Measurements from ENCODE around the gene PCGF1. TPM values are rescaled to one million over a fixed set of nuclear protein-coding genes. Genes with fewer than 3 reads are reported as not detected.

PCGF1 gene
- total RNA-seq: 10 to 100 TPM; 16.9 to 23.6 TPM

DNA sequence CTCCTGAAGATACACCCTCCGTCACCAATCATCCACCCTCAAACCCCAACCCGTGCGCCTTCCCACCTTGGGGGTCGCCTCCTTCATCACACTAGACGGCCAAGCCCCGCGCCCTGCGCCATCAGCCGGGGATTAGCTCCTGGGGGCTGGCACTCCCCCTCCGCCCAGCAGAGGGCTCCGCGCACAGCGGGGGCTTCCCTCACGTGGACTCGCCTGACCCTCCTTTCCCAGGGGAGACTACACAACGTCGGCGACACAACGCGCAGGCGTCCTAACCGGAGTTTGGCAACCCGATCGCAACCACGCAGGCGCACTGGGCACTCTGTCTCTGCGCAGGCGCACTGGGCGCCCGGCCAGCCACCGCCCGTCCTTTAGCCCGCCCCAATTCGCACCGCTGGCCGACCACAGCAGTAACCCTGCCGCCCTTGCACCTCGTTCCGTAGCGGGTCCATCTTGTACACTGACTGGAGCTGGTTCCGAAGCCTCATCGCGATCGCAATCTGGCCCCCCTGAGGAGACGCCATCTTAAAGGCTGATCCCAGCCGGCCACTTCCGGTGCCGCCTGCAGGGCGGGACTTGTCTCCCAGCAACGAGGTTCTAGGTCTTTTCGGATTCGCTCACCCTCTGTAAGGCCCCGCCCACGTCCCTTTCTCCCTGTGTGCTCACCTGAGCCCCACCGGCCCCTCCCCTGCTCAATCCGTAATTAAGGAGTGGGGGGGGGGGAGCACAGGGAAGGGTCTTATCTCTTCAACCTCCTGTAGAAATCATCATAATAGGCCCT is at the start of gene PCGF1:
Gene PCGF1 (minus strand): TSS at position 551 of the 781 bp plus-strand sequence. CDS start 27 bp downstream, at position 524.

DNA sequence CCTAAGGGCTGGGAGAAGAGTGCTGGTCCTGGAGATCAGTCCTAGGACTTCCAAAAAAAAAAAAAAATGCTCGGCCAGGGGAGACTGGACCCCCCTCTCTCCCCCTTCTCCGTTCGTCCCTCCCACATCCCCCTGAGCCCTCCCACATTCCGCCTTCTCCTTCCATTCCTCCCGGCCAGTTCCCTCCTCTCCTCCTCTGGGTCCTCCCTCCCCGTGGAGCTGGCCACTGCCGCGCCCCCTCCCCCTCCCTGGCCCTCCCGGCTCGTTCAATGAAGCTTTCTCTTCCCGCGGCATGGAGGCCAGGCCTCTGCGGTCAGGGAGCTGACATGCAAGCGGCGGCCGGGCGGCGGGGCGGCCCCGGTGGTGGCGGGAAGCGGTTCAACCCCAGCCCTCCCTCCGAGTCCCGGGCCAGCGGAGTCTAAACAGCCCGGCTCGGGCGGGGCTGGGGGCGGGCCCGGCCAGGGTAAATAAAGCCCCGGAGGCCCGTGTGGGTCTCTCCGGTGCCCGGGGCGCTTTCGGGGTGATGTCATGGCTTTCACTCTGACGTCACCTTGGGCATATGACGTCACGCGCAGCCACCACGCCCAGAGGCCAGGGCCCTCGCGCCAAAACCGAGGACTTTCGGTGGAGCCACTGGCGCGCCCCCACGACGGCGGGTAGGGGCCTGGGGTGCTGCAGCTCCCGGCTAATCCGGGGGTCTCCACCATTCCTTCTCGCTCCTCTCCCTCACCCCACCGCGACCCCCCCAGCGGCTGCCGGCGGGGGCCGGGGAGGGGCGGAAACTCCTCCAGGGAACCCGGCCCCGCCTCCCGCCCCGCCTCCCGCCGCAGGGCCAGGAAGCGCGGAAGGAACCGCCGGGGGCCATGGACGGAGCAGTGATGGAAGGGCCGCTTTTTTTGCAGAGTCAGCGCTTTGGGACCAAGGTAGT is 46.7 kb upstream of the PCGF1 start, which contains the start of the genes DOK1 and LOXL3:
Gene DOK1 (plus strand): TSS at position 829 of the 928 bp plus-strand sequence. CDS start 35 bp downstream, at position 864.
Gene LOXL3 (minus strand): TSS at position 51 of the 928 bp plus-strand sequence. CDS start 1,308 bp downstream, outside the sequence.

DNA sequence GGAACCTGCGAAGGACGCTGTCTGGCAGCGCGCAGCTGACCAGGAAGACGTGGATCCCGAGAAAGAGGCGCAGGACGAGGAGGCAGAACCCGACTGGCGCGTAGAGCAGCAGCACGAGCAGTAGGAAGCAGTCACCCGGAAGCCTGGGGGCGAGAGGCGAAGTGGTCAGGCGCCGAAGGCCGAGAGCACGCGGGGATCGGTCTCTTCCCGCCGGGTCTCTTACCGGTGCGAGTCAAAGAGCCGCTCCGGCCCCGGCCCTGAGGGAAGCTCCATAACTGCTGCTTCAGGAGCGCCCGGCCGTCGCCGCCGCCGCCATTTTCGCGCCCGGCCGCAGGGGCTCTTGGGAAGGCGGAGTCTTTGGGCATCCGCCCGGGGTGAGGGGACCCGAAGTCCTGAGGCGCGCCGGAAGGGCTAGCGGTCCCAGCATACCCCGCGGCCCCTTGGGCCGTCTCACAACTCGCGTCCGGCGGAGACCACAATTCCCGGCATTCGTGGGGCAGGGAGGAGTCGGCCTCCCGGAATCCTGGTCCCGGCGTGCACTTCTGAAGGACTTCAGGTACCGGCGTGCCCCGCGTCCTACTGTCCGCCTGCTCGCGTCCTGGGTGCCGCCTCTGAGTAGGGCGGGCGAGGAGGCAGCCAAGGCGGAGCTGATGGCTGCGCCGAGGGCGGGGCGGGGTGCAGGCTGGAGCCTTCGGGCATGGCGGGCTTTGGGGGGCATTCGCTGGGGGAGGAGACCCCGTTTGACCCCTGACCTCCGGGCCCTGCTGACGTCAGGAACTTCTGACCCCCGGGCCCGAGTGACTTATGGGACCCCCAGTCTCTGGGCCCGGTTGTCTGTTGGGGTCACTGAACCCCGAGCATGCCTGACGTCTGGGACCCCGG is 22.1 kb upstream of the PCGF1 start, which contains the start of the genes AUP1 and HTRA2:
Gene AUP1 (minus strand): TSS at position 350 of the 882 bp plus-strand sequence. CDS start 77 bp downstream, at position 273.
Gene HTRA2 (plus strand): TSS at position 577 of the 882 bp plus-strand sequence. CDS start 74 bp downstream, at position 651.

DNA sequence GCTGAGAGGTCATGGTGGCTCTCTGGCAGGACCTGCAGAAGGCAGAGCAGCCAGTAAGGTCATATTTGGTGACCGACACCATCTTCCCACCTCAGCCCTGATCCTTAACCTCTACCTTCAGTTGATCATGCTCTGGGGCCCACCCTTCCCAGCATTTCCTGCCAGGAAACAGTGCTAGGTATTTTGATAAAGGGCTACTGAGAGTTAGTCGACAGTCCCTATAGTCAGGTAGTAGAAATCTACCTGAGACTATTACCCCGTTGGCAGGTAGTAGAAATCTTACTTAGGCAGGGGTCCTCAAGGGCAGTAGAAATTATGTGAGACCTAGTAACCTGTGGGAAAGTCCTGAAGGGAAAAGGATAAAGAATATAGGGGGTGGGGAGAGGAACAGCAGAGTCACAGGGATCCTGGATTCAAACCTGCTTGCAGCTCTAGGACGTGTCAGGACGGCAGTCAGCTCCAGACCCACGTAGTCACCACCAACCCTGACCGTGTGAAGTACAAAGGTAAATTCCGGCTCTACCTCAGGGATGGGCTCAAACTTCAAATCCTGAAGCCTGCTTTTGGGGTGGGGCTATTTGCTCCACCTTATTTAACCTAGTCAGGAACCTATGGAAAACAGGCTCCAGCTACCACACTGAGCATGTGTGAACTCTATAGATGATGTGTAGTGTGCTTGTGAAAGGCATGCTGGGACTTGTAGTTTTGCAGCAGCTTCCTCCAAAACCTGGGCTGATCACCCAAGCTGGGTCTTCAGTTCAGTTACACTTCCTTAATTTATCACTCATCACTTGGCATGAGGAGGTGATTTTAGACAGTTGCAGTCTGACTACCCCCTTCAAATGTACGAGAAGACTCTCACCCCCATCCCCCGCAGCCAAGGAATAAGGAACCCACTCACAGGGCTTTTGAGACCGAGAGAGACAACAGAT is 18.5 kb upstream of the PCGF1 start, which contains the start of gene DQX1:
Gene DQX1 (minus strand): TSS at position 515 of the 932 bp plus-strand sequence. CDS start 502 bp downstream, at position 13.

DNA sequence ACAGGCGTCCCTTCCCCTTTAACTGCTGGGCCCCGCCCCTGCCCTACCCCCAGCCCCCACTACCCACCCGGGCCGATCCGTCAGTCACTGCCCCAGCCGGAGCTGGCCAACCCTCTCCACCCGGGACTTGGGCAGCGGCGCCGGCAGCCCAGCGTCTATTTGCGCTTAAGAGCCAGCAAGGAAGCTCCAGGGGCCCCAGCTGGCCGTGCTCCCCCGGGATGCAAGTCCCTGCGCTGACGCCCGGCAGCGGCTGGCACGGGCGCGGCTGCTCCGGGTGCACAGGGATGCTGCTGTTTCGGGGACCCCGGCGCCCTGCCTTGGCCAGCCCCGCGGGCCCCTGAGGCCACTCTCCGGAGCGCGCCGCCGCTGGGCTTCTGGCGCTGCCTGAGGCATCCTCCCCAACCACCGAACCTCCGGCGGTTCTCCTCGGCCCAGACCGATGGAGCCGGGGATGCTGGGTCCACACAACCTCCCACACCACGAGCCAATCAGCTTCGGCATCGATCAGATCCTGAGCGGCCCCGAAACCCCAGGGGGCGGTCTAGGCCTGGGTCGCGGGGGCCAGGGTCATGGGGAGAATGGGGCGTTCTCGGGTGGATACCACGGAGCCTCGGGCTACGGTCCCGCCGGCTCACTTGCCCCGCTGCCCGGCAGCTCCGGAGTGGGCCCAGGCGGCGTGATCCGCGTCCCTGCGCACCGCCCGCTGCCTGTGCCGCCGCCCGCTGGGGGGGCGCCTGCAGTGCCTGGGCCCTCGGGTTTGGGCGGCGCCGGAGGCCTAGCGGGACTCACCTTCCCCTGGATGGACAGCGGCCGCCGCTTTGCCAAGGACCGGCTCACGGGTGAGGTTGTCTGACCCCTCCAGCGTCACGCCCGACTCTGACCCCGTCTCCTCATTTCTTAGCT is 7.1 kb upstream of the PCGF1 start, which contains the start of gene TLX2:
Gene TLX2 (plus strand): TSS at position 83 of the 903 bp plus-strand sequence. CDS start 357 bp downstream, at position 440.

DNA sequence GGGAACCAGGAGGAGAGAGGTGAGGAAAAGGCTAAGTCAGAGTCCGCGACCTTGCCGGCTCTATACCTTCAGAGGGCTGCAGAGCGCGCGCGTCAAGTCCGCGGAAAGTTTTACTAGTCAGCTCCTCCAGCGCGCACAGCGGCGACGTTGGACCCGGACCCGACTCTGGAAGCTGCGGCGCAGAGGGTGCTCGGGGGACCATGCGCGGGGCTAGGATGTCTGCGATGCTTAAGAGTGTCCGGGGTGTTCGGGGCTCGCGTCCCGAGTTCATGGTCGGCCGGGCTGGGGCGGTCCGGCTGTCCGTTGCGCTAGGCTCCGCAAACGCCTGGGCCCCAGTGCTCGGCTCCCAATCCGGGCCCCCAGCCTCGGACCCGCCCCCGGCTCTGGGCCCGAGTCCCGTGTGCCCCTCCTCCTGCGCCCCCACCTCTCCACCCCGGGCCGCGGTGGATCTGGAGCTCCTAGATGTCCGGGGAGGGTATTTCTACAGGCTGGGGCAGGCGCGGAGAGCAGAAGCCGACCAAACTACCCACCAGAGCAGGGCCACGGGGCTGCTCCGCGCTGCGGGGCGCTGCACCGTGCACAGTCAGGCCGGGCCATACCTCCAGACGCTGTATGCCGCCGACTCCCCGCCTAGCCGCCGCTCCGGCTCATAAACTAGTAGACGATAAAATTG is 8.1 kb downstream of the PCGF1 start, which contains the start of gene LBX2:
Gene LBX2 (minus strand): TSS at position 337 of the 673 bp plus-strand sequence. CDS start 66 bp downstream, at position 271.

DNA sequence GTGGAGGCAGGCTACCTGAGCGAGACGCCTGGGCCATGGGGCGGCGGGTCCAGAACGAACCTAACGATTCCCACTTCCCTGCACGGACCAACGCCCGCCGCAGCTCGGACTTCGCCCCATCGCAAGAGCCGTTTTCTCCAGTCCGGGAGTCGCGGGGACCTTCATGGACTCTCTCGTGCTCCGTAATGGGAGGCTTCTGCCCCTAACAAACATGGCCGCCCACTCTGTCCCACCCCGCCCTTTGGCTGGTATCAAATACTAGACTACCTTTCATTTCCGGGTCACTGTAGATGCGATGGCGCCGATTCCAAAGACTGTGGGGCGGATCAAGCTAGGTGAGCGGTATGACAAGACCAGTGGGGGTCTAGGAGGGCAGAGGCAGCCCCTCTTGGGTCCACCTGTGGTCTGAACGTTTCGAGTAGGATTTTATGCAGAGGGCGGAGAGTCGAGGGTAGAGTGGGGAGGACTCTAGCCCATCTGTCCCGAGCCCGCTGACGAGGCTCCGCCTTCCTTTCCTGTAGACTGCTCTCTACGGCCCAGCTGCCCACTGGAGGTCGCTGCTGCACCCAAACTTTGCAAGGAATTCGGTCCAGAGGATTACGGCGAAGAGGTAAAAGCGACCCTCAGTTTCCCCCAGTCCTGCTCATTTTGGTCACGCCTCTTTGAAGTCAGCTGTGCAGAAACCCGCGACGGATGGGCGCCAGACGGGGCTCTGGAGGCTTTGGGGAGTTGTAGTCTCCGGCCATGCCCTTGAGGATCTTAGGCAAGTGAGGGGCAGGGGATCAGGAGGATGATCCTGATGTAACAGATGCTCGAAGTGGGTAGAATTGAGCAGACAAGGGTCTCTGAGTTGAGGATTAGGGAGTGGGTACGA is 24.5 kb downstream of the PCGF1 start, which contains the start of the genes CCDC142 and TTC31:
Gene CCDC142 (minus strand): TSS at position 198 of the 874 bp plus-strand sequence. CDS start 161 bp downstream, at position 37.
Gene TTC31 (plus strand): TSS at position 281 of the 874 bp plus-strand sequence. CDS start 15 bp downstream, at position 296.

DNA sequence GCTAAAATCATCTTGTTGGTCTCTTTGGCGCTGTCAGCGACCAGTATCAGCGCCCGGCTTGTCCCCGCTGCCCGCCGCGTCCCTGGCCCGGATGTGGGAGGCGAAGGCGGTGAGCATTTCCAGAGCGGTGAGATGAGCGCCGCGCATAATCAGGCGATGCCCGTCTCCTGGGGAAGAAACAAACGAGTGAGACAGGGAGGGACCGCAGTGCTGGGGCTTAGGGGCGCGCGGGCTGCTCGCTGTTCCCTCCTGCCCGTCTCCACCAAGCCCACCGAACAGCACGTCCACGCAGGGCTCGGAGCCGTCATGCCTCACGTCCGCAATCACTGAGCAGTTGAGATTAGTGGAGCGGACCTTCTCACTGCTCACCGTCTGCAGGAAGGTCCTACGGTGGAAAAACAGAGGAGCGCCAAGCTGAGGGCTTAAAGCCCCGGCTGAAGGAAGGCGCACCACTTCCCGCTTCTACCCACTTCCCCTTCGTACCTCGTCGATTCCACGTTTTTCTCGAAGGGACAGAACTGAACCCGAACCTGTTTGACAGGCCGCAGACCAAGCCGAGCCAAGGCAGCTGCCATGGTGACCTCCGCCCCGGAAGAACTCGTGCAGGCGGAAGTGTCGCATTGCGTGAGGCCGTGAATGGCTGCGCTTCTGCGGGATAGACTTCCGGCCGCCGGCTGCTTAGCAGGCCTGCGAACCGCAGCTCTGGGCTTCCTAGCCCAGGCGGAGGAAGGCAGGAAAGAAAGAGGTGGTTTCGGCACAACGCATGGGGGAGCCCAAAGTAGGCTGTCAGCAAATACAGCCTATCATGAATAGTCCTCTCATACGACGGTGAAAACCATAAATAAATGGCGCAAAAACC is 35.2 kb downstream of the PCGF1 start, which contains the start of gene MRPL53:
Gene MRPL53 (minus strand): TSS at position 595 of the 859 bp plus-strand sequence. CDS start 20 bp downstream, at position 575.

DNA sequence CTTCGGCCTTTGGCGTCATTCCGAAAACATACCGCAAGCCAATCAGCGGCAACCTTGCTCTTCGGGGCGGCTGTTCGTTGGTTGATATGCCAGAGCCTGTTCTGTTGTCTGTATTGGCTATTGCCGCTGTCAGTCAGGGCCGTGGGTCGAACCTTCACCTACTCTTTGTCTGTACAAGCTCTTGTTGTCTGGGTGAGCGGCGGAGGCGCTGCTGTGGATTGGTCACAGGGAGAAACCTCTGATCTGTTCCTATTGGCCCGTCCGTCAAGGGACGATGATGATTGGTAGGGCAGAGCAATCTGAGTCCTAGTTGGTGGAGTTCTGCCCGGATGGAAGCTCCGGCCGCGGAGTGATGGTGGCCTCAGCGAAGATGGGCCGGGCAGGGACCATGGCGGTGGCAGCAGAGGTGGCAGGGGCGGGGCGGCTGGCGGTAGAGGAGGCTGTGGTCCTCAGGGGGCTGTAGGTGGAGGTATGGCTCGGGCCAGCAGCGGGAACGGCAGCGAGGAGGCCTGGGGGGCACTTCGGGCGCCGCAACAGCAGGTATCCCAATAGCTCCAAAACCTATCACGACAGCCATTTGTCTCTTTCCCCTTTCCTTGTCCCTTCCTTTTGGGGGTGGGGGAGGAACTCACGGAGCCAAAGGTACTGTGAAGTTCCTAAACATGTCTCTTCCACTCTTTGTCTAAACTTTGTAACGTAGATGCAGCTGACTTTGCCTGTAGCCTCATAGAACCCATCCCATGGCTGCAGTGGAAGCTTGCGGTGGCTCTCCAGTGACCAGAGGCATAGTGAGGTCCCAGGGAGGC is 49.2 kb downstream of the PCGF1 start, which contains the start of gene WBP1:
Gene WBP1 (plus strand): TSS at position 307 of the 806 bp plus-strand sequence. CDS start 165 bp downstream, at position 472.

Other genes starting within 250 kb of the PCGF1 start
- gene SLC4A5, start 164.3 kb downstream of the PCGF1 start, total RNA-seq: 1 to 10 TPM in 1 of 2 donors, under 1 TPM in 1; 1.00 to 1.4 TPM
- 10 to 100 TPM; 88.9 to 90.5 TPM for gene DCTN1, start 127.4 kb downstream of the PCGF1 start, total RNA-seq
- 1 to 10 TPM in 1 of 2 donors, under 1 TPM in 1; 1.00 to 1.7 TPM for gene C2orf81, start 86.1 kb downstream of the PCGF1 start, total RNA-seq
- 10 to 100 TPM; 33.0 to 40.0 TPM for gene WDR54, start 86.0 kb downstream of the PCGF1 start, total RNA-seq
- gene RTKN, start 65.8 kb downstream of the PCGF1 start, total RNA-seq: 10 to 100 TPM; 40.3 to 41.6 TPM
- 1 to 10 TPM; 6.5 to 8.3 TPM for gene INO80B, start 52.6 kb downstream of the PCGF1 start, total RNA-seq
- gene WBP1, start 49.3 kb downstream of the PCGF1 start, total RNA-seq: 10 to 100 TPM; 23.6 to 31.3 TPM
- 10 to 100 TPM; 39.9 to 42.6 TPM for gene MOGS, start 42.3 kb downstream of the PCGF1 start, total RNA-seq
- 10 to 100 TPM; 22.0 to 22.7 TPM for gene MRPL53, start 35.0 kb downstream of the PCGF1 start, total RNA-seq
- gene CCDC142, start 24.7 kb downstream of the PCGF1 start, total RNA-seq: 10 to 100 TPM; 22.6 to 24.1 TPM
- gene TTC31, start 24.6 kb downstream of the PCGF1 start, total RNA-seq: 10 to 100 TPM; 14.1 to 16.7 TPM
- gene LBX2, start 8.1 kb downstream of the PCGF1 start, total RNA-seq: 1 to 10 TPM; 2.0 to 4.1 TPM
- not detected for gene TLX2, start 6.8 kb upstream of the PCGF1 start, total RNA-seq
- gene DQX1, start 18.5 kb upstream of the PCGF1 start, total RNA-seq: under 1 TPM in 1 of 2 donors, not detected in 1; 0.33 TPM
- gene AUP1, start 22.0 kb upstream of the PCGF1 start, total RNA-seq: 100 to 1,000 TPM; 156 to 195 TPM
- 10 to 100 TPM; 33.7 to 39.0 TPM for gene HTRA2, start 22.2 kb upstream of the PCGF1 start, total RNA-seq
- 1 to 10 TPM; 5.2 to 6.3 TPM for gene LOXL3, start 46.2 kb upstream of the PCGF1 start, total RNA-seq
- 1 to 10 TPM; 2.8 to 3.3 TPM for gene DOK1, start 47.0 kb upstream of the PCGF1 start, total RNA-seq
- gene M1AP, start 140.6 kb upstream of the PCGF1 start, total RNA-seq: not detected
- gene SEMA4F, start 146.6 kb upstream of the PCGF1 start, total RNA-seq: 1 to 10 TPM; 4.0 to 5.9 TPM